Measurements from ENCODE around the gene RPS6KA3.

DNA sequence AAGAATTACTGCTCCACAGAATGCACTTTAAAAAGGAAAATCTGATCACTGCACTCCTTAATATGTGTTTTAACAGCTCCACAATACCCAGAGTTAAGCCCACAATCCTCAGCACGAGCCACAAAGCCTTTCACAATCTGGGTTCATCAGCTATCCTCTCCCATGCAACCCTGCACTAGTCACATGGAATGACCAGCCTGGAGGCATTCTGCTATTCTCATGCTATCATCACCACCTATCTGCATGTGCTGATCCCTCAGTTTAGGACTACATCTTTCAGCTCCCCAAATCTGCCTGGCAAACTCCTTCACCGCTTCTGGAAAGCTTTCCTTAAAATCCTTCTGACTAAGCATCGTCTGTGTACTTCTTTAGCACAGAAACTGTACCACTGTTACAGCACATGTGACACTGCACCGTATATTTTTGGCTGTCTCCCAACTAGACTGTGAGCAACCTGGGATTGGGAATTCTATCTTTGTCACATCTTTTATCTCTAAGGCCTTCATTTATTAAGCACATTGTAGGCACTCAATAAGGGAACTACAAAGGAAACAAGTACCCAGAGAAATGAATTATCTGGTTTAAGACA, 106.8 kb downstream of the RPS6KA3 start:
- TF ChIP-seq, protein P1, sequence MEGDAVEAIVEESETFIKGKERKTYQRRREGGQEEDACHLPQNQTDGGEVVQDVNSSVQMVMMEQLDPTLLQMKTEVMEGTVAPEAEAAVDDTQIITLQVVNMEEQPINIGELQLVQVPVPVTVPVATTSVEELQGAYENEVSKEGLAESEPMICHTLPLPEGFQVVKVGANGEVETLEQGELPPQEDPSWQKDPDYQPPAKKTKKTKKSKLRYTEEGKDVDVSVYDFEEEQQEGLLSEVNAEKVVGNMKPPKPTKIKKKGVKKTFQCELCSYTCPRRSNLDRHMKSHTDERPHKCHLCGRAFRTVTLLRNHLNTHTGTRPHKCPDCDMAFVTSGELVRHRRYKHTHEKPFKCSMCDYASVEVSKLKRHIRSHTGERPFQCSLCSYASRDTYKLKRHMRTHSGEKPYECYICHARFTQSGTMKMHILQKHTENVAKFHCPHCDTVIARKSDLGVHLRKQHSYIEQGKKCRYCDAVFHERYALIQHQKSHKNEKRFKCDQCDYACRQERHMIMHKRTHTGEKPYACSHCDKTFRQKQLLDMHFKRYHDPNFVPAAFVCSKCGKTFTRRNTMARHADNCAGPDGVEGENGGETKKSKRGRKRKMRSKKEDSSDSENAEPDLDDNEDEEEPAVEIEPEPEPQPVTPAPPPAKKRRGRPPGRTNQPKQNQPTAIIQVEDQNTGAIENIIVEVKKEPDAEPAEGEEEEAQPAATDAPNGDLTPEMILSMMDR (IDR thresholded peaks at IDR 0.05 in 8 of 11, conservative IDR thresholded peaks at IDR 0.05 in 3 of 11) = no peak
- TF ChIP-seq POLR2AphosphoS5 (IDR thresholded peaks at IDR 0.05) = no peak

All from spleen (tissue), 7 donors.